ENCODE results near the gene FMN2. TPM values are rescaled to one million over a fixed set of nuclear protein-coding genes. Genes with fewer than 3 reads are reported as not detected.

Gene FMN2
- total RNA-seq, 1 donor from 2014 or later, result 13.2 TPM

DNA sequence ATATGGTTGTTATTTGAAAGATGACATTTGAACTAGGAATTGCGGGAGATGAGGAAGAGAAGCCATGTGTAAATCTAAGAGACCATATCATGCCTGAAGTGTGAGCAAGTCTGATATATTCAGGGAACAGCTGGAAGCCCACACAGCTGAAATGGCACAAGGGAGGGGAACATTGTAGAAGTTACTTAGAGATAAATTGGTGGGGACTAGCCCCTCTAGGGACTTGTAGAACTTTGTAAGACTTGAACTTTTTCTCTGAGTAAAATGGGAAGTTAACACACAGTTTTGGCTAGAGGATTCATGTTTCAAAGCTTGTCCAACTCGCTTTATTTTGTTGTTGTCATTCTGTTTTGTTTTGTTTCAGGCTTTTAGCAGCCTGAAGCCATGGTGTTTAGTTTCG is 216.4 kb downstream of the FMN2 start:
- H3K27ac Mint-ChIP-seq (ENCODE audit: unreplicated experiment), result no peak overlapping the region
- H3K27me3 Mint-ChIP-seq (ENCODE audit: low read depth), result no peaks in the 10 kb centered on the region
- peaks cover 6% of the 10 kb centered on the region for H3K4me1 Mint-ChIP-seq
- TF ChIP-seq, protein P1, sequence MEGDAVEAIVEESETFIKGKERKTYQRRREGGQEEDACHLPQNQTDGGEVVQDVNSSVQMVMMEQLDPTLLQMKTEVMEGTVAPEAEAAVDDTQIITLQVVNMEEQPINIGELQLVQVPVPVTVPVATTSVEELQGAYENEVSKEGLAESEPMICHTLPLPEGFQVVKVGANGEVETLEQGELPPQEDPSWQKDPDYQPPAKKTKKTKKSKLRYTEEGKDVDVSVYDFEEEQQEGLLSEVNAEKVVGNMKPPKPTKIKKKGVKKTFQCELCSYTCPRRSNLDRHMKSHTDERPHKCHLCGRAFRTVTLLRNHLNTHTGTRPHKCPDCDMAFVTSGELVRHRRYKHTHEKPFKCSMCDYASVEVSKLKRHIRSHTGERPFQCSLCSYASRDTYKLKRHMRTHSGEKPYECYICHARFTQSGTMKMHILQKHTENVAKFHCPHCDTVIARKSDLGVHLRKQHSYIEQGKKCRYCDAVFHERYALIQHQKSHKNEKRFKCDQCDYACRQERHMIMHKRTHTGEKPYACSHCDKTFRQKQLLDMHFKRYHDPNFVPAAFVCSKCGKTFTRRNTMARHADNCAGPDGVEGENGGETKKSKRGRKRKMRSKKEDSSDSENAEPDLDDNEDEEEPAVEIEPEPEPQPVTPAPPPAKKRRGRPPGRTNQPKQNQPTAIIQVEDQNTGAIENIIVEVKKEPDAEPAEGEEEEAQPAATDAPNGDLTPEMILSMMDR (conservative IDR thresholded peaks at IDR 0.05), result no peak
- H3K9me3 Mint-ChIP-seq, result peaks cover under 1% of the 10 kb centered on the region
- H3K4me3 Mint-ChIP-seq, result no peak overlapping the region
- DNase-seq (ENCODE audit: low read depth, low spot score), result no peak
- H3K36me3 Mint-ChIP-seq (ENCODE audit: low read depth), result peaks cover 14% of the 10 kb centered on the region

DNA sequence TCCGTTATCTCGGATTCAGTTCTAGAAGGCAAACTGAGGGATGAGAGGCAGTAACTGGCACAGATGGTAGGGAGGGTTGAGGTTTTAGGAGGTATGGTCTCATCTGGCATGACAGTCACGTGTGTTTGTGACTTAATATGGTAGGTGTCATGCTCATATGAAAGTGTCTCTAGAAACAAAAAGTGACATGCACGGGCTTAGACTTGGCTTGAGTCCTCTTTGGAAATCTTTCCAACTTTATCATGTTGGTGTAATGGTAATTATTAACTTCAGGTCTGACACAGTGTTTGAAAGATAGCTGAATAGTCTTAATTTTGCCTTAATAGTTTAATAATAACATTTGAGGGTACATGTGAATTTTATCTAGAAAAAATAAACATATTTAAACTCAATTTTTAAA is 218.1 kb downstream of the FMN2 start:
- DNase-seq (ENCODE audit: low read depth, low spot score), result no peak
- Mint-ChIP-seq H3K36me3 (ENCODE audit: low read depth) (peaks cover 10% of the 10 kb centered on the region), H3K4me1 (peaks cover 6% of the 10 kb centered on the region), H3K27me3 (ENCODE audit: low read depth) (no peaks in the 10 kb centered on the region), H3K4me3 (no peak overlapping the region), H3K9me3 (no peaks in the 10 kb centered on the region), H3K27ac (ENCODE audit: unreplicated experiment) (no peak overlapping the region)
- TF ChIP-seq, protein P1 (conservative IDR thresholded peaks at IDR 0.05), result no peak

DNA sequence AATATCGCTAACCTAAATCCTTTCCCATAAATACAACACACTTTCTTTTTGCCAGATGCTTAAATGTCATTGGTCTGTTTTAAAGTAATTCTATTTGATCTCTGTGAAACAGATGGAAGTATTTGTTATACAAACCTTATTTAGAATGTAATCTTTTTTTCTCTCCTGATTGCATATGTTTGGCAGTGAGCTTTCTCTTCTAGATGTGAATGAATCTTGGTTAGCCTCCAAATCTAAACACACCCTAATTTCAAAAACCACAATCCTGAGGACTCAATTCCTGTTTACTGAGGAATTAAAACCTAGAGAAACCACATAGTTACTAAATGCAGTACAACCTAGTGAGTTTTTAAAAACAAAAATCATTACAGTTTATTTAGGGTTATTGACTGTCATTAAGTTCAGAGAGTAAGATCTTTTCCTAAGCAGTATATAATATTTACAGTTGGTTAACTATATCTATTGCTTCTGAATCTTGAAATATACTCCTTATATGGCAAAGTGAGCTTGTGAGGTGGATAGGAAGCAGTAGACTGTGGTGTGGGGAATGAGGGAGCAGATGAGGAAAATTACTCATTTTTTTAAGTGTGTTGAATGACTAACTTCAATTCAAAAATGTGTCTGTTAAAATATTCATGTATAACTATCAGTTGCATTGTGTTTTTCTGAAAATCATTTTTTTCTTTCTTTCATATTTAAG is 218.7 kb downstream of the FMN2 start:
- no peak for DNase-seq (ENCODE audit: low read depth, low spot score)
- TF ChIP-seq, protein P1 (conservative IDR thresholded peaks at IDR 0.05), result no peak
- Mint-ChIP-seq H3K4me1 (peaks cover 6% of the 10 kb centered on the region), H3K36me3 (ENCODE audit: low read depth) (peaks cover 10% of the 10 kb centered on the region), H3K9me3 (no peaks in the 10 kb centered on the region), H3K4me3 (no peak overlapping the region), H3K27me3 (ENCODE audit: low read depth) (no peaks in the 10 kb centered on the region), H3K27ac (ENCODE audit: unreplicated experiment) (no peak overlapping the region)

DNA sequence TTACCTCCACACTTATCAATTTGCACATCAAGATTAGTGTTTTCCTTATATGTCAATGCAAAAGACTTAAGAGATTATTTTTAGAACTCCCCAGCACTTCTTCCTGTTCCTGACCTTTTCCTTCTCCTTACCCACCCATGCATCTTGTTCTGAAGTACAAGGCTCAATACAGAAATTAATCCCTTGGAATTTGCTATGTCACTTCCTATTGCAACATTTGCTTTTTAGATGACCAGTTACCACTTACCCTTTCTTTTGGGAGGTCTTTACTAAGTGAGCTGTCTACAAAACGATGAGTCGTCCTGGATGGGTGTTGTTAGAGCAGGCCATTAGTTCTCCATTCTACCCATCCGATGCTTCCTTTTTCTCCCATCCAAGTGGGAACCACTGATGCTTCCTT is 221.2 kb downstream of the FMN2 start:
- TF ChIP-seq, protein P1 (conservative IDR thresholded peaks at IDR 0.05), result no peak
- H3K9me3 Mint-ChIP-seq, result peaks cover 5% of the 10 kb centered on the region
- no peak for DNase-seq (ENCODE audit: low read depth, low spot score)
- no peaks in the 10 kb centered on the region for H3K27me3 Mint-ChIP-seq (ENCODE audit: low read depth)
- H3K4me3 Mint-ChIP-seq, result no peak overlapping the region
- H3K4me1 Mint-ChIP-seq, result peaks cover 6% of the 10 kb centered on the region
- H3K36me3 Mint-ChIP-seq (ENCODE audit: low read depth), result peaks cover 9% of the 10 kb centered on the region
- H3K27ac Mint-ChIP-seq (ENCODE audit: unreplicated experiment), result no peak overlapping the region

DNA sequence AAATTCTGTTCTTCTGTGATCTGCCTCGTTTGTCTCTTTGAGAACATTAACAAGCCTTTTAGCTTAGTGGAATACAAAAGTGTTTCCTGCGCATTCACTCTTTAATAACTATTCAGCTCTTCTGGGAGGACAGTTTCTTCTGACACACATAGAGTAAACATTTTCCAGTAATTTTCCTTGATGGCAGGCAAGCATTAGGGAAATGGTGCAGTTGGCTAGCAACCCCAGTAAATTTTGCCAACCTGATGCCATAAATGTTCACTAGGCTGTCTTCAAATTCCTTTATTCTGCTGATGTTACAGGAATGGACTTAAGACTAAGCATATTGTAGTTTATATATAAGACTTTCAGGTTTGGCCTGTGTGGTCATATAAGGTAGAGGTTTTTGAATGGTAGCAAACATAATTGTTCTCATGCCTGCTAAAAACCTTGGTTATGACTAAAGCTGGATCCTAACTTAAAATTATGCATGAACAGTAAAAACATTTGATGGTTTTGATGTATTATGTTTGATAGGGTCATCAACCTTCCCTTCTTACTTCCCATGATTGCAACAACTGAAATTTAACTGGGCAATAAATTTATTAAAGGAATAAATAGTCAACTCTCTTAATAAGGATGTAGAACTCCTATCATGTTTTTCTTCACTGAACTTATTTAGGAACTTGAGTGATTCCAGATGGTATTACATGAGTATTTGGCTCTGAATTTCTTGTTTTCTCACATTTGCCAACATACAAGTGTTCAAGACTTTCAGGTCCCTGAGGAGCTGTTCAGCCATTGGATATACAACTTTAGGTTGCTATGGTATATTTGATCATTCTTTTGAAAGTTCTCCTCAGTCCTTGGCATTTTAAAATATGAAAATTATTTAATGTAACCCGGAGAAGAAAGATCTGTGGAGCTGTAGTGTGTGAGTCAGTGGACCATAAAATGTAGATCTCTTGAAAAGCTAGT is 223.4 kb downstream of the FMN2 start:
- H3K4me3 Mint-ChIP-seq, result no peak overlapping the region
- no peaks in the 10 kb centered on the region for H3K27me3 Mint-ChIP-seq (ENCODE audit: low read depth)
- H3K9me3 Mint-ChIP-seq, result peaks cover 10% of the 10 kb centered on the region
- TF ChIP-seq, protein P1 (conservative IDR thresholded peaks at IDR 0.05), result no peak
- H3K36me3 Mint-ChIP-seq (ENCODE audit: low read depth), result peaks cover 16% of the 10 kb centered on the region
- no peak overlapping the region for H3K27ac Mint-ChIP-seq (ENCODE audit: unreplicated experiment)
- DNase-seq (ENCODE audit: low read depth, low spot score), result no peak
- peaks cover 6% of the 10 kb centered on the region for H3K4me1 Mint-ChIP-seq
